GM19193 (cell line): ENCODE data around the gene FOXO3B.
A peak's percentile ranks its signal among the peaks of the same experiment; 100 is the strongest.
"Not testable (repeated sequence)": the region's sequence is repeated elsewhere in the genome, so short reads cannot be mapped to it uniquely, and the experiment has no call there.

Source experiments
- POLR2A ChIP-seq: IDR thresholded peaks from 4 replicates; pipeline ENCODE4 v1.6.1; 2011; ENCODE audit not compliant: insufficient read depth, insufficient read length; ENCODE audit errors: extremely low read depth

Gene FOXO3B

DNA sequence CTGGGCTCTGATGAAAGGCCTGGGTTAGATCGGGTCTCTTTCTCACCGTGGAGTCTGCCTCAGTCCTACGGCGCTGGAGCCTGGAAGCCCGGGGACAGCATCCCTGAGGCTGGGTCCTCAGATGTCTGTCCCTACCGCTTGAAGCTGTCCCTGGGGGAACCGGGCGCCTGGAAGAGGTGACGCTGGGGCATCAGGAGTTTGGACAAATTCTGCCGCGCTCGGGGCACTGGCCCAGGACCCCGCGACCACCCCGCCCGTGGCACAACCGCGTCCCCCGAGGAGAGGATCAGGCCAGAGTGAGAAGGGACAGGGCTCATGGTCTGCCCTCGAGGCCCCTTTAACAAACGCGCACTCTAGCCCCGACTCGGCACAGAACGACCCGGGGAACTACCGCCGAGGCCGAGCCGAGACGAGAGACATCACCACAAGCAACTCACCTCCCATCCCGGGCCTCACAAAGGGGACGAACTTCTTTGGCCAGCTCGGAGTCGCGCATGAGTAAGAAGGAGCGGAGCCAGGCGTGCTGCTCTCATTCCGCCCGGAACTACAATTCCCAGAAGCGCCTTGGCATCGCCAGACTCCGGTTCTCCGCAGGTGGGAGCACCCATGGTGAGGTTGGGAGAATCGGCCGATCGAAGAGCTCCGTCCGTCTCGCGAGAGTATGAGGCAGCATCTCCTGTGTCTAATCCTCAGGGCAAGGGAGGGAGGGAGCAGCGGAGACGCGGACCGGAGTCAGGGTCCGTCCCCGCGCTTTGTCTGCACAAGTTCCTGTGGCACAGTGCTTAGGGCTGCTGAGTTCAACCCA is at the start of gene FOXO3B:
Gene FOXO3B, minus strand, starts transcription at position 548 of the 805 bp plus-strand sequence. CDS start 663 bp downstream, outside the sequence.
- peak; percentile 43 for TF ChIP-seq POLR2A

DNA sequence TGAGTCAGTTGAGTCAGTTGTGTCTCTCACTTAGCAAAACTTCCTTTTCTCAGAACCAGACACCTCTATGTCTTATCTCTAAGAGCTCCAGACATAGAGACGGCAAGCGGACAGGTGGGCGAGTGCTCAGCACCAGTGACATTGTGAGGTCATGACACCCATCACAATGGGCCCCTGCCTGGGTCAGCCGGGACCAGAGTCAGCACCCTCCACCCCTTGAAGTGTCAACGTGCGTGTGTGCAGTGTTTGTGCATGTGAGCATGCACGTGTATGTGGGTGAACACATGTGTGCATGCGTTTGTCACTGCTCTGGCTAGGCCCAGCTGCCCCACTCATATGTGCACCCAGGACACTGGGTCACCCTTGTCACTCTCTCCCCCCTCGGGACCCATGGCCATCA is 37.8 kb downstream of the FOXO3B start, which contains the start of gene TBC1D28:
Gene TBC1D28, minus strand, starts transcription at position 101 of the 400 bp plus-strand sequence. CDS start 3,039 bp downstream, outside the sequence.
- TF ChIP-seq POLR2A, result not testable (repeated sequence)
